B cell (primary cell): Measurements from ENCODE around the gene FFAR3. TPM values are rescaled to one million over a fixed set of nuclear protein-coding genes. Genes with fewer than 3 reads are reported as not detected.
A peak's percentile ranks its signal among the peaks of the same experiment; 100 is the strongest.

Experiments used
- ATAC-seq: fragments of 200-7000 bp; cut with Tn5 transposase; one replicate; pipeline ENCODE4 v1.10.0; 2021; ENCODE audit warnings: low read depth, mild to moderate bottlenecking, moderate number of reproducible peaks, moderate library complexity
- CTCF ChIA-PET: fragments of 350-600 bp; sonication (Branson Sonifier 250); formaldehyde crosslinking; loops from one replicate; lab custom pipeline; 2021; ENCODE audit warnings: antibody characterized with exemption, inconsistent platforms; lab: Charles Lee
- POLR2A ChIA-PET: fragments of 350-600 bp; sonication (Branson Sonifier 250); formaldehyde crosslinking; loops from one replicate; lab custom pipeline; 2021; ENCODE audit warnings: antibody characterized with exemption; lab: Charles Lee
- DNase-seq: peaks from one replicate; pipeline ENCODE4 v3.0.0; 2013
- H2AFZ ChIP-seq: 2 replicates; pipeline ENCODE4 v1.6.1; 2012; ENCODE audit warnings: mild to moderate bottlenecking, low read depth, low read length; ENCODE audit not compliant: insufficient read depth, poor library complexity, severe bottlenecking
- H3K27ac ChIP-seq, 2 donors: 1 replicate in 1 of 2; 2 replicates in 1 of 2; pipeline ENCODE4 v1.5.1; 2012 to 2013; ENCODE audit warnings: low read length in 2 of 2, mild to moderate bottlenecking in 2 of 2, moderate library complexity in 1 of 2
- H3K27me3 ChIP-seq, 4 experiments: fragments of 200-600 bp in 1 of 4; sonication (generic) in 1 of 4; replicated peaks in 1 of 4; 1 replicate in 2 of 4; 2 replicates in 2 of 4; pipeline versions ENCODE4 v1.6.1 to v1.7.0; 2013 to 2016; ENCODE audit warnings: low read length in 3 of 4, mild to moderate bottlenecking in 2 of 4, mixed read lengths in 1 of 4, moderate library complexity in 1 of 4; ENCODE audit not compliant: insufficient read depth in 4 of 4, control insufficient read depth in 3 of 4; ENCODE audit errors: control extremely low read depth in 1 of 4
- H3K36me3 ChIP-seq, 2 experiments: replicated peaks in 1 of 2; 1 replicate in 1 of 2; 2 replicates in 1 of 2; pipeline versions ENCODE4 v1.6.1 to v1.7.1; 2013; ENCODE audit warnings: low read length in 1 of 2; ENCODE audit not compliant: insufficient read depth in 2 of 2, control insufficient read depth in 1 of 2; ENCODE audit errors: control extremely low read depth in 1 of 2, extremely low read depth in 1 of 2
- H3K4me1 ChIP-seq, 2 donors: fragments of 200-600 bp in 1 of 2; sonication (generic) in 1 of 2; 1 replicate in 1 of 2; 2 replicates in 1 of 2; pipeline versions ENCODE4 v1.5.1 to v1.6.1; 2013 to 2017; ENCODE audit warnings: low read length in 2 of 2; ENCODE audit not compliant: control insufficient read depth in 2 of 2, insufficient read depth in 2 of 2
- H3K4me2 ChIP-seq: replicated peaks from 2 replicates; pipeline ENCODE3; 2012; ENCODE audit warnings: mild to moderate bottlenecking, low read depth, low read length; ENCODE audit not compliant: poor library complexity, severe bottlenecking
- H3K4me3 ChIP-seq, 5 experiments: fragments of 200-600 bp in 1 of 5; sonication (generic) in 1 of 5; 1 replicate in 3 of 5; 2 replicates in 2 of 5; pipeline versions ENCODE4 v1.5.1 to v1.7.0; 2011 to 2016; ENCODE audit warnings: low read length in 4 of 5, mild to moderate bottlenecking in 4 of 5, low read depth in 2 of 5, control low read depth in 1 of 5, moderate library complexity in 1 of 5; ENCODE audit not compliant: insufficient read depth in 1 of 5; ENCODE audit errors: control extremely low read depth in 1 of 5, extremely low read depth in 1 of 5
- H3K79me2 ChIP-seq: fragments of 200-600 bp; sonication (generic); one replicate; pipeline ENCODE4 v1.6.0; 2016; ENCODE audit warnings: low read length; ENCODE audit not compliant: control insufficient read depth, insufficient read depth
- H3K9ac ChIP-seq: fragments of 200-600 bp; sonication (generic); 2 replicates; pipeline ENCODE4 v1.6.1; 2017; ENCODE audit warnings: mild to moderate bottlenecking, low read length, moderate library complexity
- H3K9me3 ChIP-seq, 3 donors: one replicate each; pipeline versions ENCODE4 v1.6.1 to v1.7.1; 2013; ENCODE audit warnings: low read length in 2 of 3; ENCODE audit not compliant: control insufficient read depth in 2 of 3, insufficient read depth in 1 of 3; ENCODE audit errors: control extremely low read depth in 1 of 3
- H4K20me1 ChIP-seq: 2 replicates; pipeline ENCODE4 v1.6.0; 2012; ENCODE audit warnings: mild to moderate bottlenecking, low read length; ENCODE audit not compliant: insufficient read depth, control insufficient read depth, poor library complexity, severe bottlenecking
- H3K27ac Mint-ChIP-seq: one replicate; pipeline ENCODE4 v1.8.0; 2021; ENCODE audit warnings: mixed read lengths
- H3K27me3 Mint-ChIP-seq: one replicate; pipeline ENCODE4 v1.8.0; 2021; ENCODE audit warnings: mixed read lengths
- H3K4me1 Mint-ChIP-seq: one replicate; pipeline ENCODE4 v1.8.0; 2021; ENCODE audit warnings: mixed read lengths
- H3K4me3 Mint-ChIP-seq: one replicate; pipeline ENCODE4 v1.8.0; 2021; ENCODE audit warnings: mixed read lengths
- H3K9me3 Mint-ChIP-seq: one replicate; pipeline ENCODE4 v1.8.0; 2022; ENCODE audit warnings: mixed read lengths; ENCODE audit not compliant: insufficient read depth
- EZH2 ChIP-seq: IDR thresholded peaks from 2 replicates; pipeline ENCODE4 v1.6.1; 2012; ENCODE audit warnings: borderline replicate concordance, low read depth, mild to moderate bottlenecking, moderate library complexity, low read length; ENCODE audit not compliant: insufficient read depth, poor library complexity, severe bottlenecking
- whole genome bisulfite sequencing: methylation state at CpG from one replicate; pipeline ENCODE4 v1.1.5; 2013; ENCODE audit warnings: missing lambda C conversion rate; ENCODE audit not compliant: insufficient coverage; 5-methylcytosine and 5-hydroxymethylcytosine counted together
- intact Hi-C: fragments of 100-400 bp; cut with micrococcal nuclease; formaldehyde crosslinking; loops from one replicate; pipeline ENCODE4 v1.10.0; 2022
- polyA plus RNA-seq: library from polyadenylated mRNA; depleted of rRNA; stranded (reverse); fragments of >200 nt; gene quantifications from 2 replicates; pipeline ENCODE4 v1.2.3, GENCODE V29; 2012
- total RNA-seq, 2 donors: library from RNA; stranded (reverse); fragments of 120-200 nt in 1 of 2; gene quantifications; 1 replicate in 1 of 2; 2 replicates in 1 of 2; pipeline versions ENCODE4 v1.2.3 to v1.2.4, GENCODE V29; 2013 to 2022
- TF ChIP-seq, protein P1 (sequence below): fragments of 200-600 bp; IDR thresholded peaks from one replicate; pipeline ENCODE4 v1.8.0; 2022; ENCODE audit warnings: antibody characterized with exemption, mild to moderate bottlenecking

FFAR3 gene
- total and polyA plus RNA-seq, 2 donors (not counting 1 experiment from before 2014, with no cell fraction given): 0.63 TPM; not detected in 1

DNA sequence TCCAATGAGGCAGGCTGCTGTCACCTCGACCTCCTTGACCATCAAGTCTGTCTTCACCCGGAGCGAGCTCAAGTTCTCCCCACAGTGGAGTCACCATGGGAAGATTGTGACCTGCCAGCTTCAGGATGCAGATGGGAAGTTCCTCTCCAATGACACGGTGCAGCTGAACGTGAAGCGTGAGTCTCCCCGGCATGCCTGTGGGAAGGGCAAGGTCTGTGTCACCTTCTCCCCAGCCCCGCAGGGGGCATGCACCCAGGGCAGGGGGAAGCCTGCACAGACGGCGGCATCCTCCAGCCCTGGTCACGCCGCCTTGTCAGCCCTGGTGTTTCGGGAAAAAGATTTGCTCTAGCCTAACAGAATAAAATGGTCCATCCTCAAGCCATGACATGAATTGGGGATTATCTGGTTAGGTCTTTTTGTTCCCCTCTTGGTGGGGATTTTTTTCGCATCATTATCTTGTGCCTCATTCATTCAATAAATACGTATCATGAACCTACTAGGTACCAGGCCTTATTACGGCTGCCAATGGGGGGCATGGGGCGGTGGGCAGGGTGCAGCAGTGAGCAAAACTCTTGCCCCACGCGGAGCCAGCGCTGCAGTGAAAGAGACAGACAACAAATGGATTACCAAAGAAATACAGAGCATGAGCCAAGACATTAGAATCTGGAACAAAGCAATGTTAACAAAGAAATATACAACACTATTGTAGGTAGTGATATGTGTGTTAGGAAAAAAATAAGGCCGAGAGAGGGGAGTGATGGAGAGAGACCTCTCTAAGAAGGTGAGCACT, 21.9 kb upstream of the FFAR3 start:
- H3K4me1 Mint-ChIP-seq: peaks cover 81% of the 10 kb centered on the region
- DNase-seq: no peak
- ATAC-seq: no peak
- no peaks in the 10 kb centered on the region for H3K27me3 ChIP-seq
- ChIA-PET CTCF (interaction anchor here (0.6 to 1.9 kb wide), 4 partner anchors 9 to 18 kb away, joined by 3 to 19 read pairs (median 4); partner anchors contain the start of gene FFAR1), POLR2A (interaction anchor here (0.6 to 2.9 kb wide), 3 partner anchors 9 to 16 kb away, joined by 3 to 10 read pairs (median 3); no protein-coding TSS in a partner anchor)
- no peak overlapping the region for H3K4me3 ChIP-seq
- WGBS: 91% methylated on average over 17 of the region's 21 CpGs
- H3K27me3 Mint-ChIP-seq: no peaks in the 10 kb centered on the region
- no peak overlapping the region for H2AFZ ChIP-seq
- peaks cover 95% of the 10 kb centered on the region for H3K79me2 ChIP-seq
- H3K9me3 Mint-ChIP-seq: no peaks in the 10 kb centered on the region
- no peaks in the 10 kb centered on the region for H3K9me3 ChIP-seq
- no peak overlapping the region for H3K9ac ChIP-seq
- H3K27ac Mint-ChIP-seq: peak overlapping the region; percentile 88
- peak overlapping the region in 1 of 2 donors; percentile 59 for H3K27ac ChIP-seq
- peaks cover 4 to 94% of the 10 kb centered on the region in 2 experiments for H3K36me3 ChIP-seq
- peak overlapping the region; percentile 47 for H3K4me3 Mint-ChIP-seq
- H4K20me1 ChIP-seq: peaks cover 100% of the 10 kb centered on the region
- peak overlapping the region; percentile 32 for H3K4me2 ChIP-seq
- TF ChIP-seq, protein P1, sequence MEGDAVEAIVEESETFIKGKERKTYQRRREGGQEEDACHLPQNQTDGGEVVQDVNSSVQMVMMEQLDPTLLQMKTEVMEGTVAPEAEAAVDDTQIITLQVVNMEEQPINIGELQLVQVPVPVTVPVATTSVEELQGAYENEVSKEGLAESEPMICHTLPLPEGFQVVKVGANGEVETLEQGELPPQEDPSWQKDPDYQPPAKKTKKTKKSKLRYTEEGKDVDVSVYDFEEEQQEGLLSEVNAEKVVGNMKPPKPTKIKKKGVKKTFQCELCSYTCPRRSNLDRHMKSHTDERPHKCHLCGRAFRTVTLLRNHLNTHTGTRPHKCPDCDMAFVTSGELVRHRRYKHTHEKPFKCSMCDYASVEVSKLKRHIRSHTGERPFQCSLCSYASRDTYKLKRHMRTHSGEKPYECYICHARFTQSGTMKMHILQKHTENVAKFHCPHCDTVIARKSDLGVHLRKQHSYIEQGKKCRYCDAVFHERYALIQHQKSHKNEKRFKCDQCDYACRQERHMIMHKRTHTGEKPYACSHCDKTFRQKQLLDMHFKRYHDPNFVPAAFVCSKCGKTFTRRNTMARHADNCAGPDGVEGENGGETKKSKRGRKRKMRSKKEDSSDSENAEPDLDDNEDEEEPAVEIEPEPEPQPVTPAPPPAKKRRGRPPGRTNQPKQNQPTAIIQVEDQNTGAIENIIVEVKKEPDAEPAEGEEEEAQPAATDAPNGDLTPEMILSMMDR: no peak
- TF ChIP-seq EZH2: no peak
- intact Hi-C loops: no loop called here
- peaks cover 70 to 94% of the 10 kb centered on the region in 2 donors for H3K4me1 ChIP-seq
